Motor neuron (in vitro differentiated cells): Measurements from ENCODE around the gene PECR. TPM values are rescaled to one million over a fixed set of nuclear protein-coding genes. Genes with fewer than 3 reads are reported as not detected.
"Not testable (repeated sequence)": the region's sequence is repeated elsewhere in the genome, so short reads cannot be mapped to it uniquely, and the experiment has no call there.

Experiments
- ATAC-seq, 8 experiments: fragments of 200-7000 bp; cut with Tn5 transposase; replicated peaks in 6 of 8; 2 replicates each; pipeline ENCODE4 v1.8.0; 2021; ENCODE audit warnings: mild to moderate bottlenecking in 8 of 8, moderate library complexity in 8 of 8
- H3K27ac ChIP-seq, 2 donors: fragments of 250-450 bp; sonication (Bioruptor Pico); 2 replicates each; pipeline ENCODE4 v1.9.0; 2021; ENCODE audit warnings: antibody characterized with exemption in 2 of 2, mild to moderate bottlenecking in 2 of 2, moderate library complexity in 1 of 2
- H3K4me1 ChIP-seq, 2 donors: fragments of 250-450 bp; sonication (Bioruptor Pico); replicated peaks in 1 of 2; 2 replicates each; pipeline ENCODE4 v1.6.1; 2021; ENCODE audit warnings: antibody characterized with exemption in 2 of 2, mild to moderate bottlenecking in 2 of 2, moderate library complexity in 1 of 2
- H3K4me3 ChIP-seq, 5 donors: fragments of 250-450 bp; sonication (Bioruptor Pico); 2 replicates each; pipeline ENCODE4 v1.9.0; 2021; ENCODE audit warnings: antibody characterized with exemption in 5 of 5, mild to moderate bottlenecking in 5 of 5, moderate library complexity in 4 of 5
- WGBS, 10 experiments: fragments of 450-650 bp; shearing (Covaris generic); methylation state at CpG; one replicate each; pipeline ENCODE4 v1.0.0; 2022; 5-methylcytosine and 5-hydroxymethylcytosine counted together
- in situ Hi-C, 9 experiments: fragments of 400-800 bp; cut with MboI; loops; one replicate each; pipeline ENCODE4 v1.15.0; 2021; ENCODE audit warnings: low sequenced_read_pairs in 9 of 9, low pct_unique_long_range_greater_than_20kb in 2 of 9; ENCODE audit not compliant: unreplicated experiment in 9 of 9
- total RNA-seq, 8 experiments: library from RNA; unstranded; fragments of 300-600 nt; gene quantifications; 2 replicates each; pipeline versions ENCODE4 v1.2.3 to v1.2.4, GENCODE V29; 2022

PECR gene
- total RNA-seq, 8 experiments from 2014 or later = 4.0 to 28.6 (median 16.6) TPM

- no peak for ATAC-seq
- 48 to 100% (median 92%) methylated on average over 1 to 5 of the region's 8 CpGs; no CpG with 5 or more reads in 2 of the 10 experiments for WGBS, 10 experiments
- Histone ChIP-seq H3K4me3 (no peak overlapping the region), H3K4me1 (peaks cover 0 to 15% of the 10 kb centered on the region in 2 donors), H3K27ac (no peak overlapping the region)
- in situ Hi-C loops = no loop called here
Observed at GRCh38 chr2:216014006-216014405, 67.6 kb downstream of the PECR start.

GRCh38 chr2:216013080-216013909 is 68.3 kb downstream of the PECR start, which contains the start of gene MREG:
Gene MREG, minus strand, starts transcription at chr2:216013551. Its CDS starts 224 bp downstream, at chr2:216013327.
- Histone ChIP-seq H3K27ac (no peak within 1 kb of the TSS), H3K4me1 (peaks cover 0 to 15% of the 10 kb centered on the region in 2 donors), H3K4me3 (peak within 1 kb of the TSS; percentile 58 to 97 (median 62))
- ATAC-seq = peak; percentile 82 to 93 (median 90)
- 0% methylated on average over 1 to 18 of the region's 70 CpGs; no CpG with 5 or more reads in 3 of the 10 experiments for WGBS, 10 experiments
- in situ Hi-C loops = no loop called here

GRCh38 chr2:216012830-216013079 is 68.9 kb downstream of the PECR start:
- H3K4me1 ChIP-seq = peaks cover 0 to 15% of the 10 kb centered on the region in 2 donors
- peak overlapping the region; percentile 58 to 97 (median 62) for H3K4me3 ChIP-seq
- in situ Hi-C loops = no loop called here
- 0 to 15% (median 7%) methylated on average over 2 to 5 of the region's 6 CpGs; no CpG with 5 or more reads in 2 of the 10 experiments for WGBS, 10 experiments
- no peak for ATAC-seq
- no peak overlapping the region for H3K27ac ChIP-seq

- 3 to 43% (median 31%) methylated on average over 3 to 6 of the region's 6 CpGs for WGBS, 10 experiments
- no peak for ATAC-seq
- no peak overlapping the region for H3K27ac ChIP-seq
- H3K4me3 ChIP-seq = peak overlapping the region in 3 of 5 donors; percentile 58 to 97 (median 60)
- in situ Hi-C loops = no loop called here
- peaks cover 0 to 15% of the 10 kb centered on the region in 2 donors for H3K4me1 ChIP-seq
Observed at GRCh38 chr2:216012133-216012829, 69.3 kb downstream of the PECR start.

- 40 to 92% methylated on average over 1 to 2 of the region's 2 CpGs; no CpG with 5 or more reads in 8 of the 10 experiments for WGBS, 10 experiments
- H3K4me3 ChIP-seq, H3K27ac ChIP-seq, in situ Hi-C loops, ATAC-seq: not testable (repeated sequence)
- H3K4me1 ChIP-seq = peaks cover 0 to 15% of the 10 kb centered on the region in 2 donors
Observed at GRCh38 chr2:216009215-216009614, 72.4 kb downstream of the PECR start.

- H3K4me1 ChIP-seq = peaks cover 0 to 10% of the 10 kb centered on the region in 2 donors
- ATAC-seq = no peak
- 56 to 100% (median 75%) methylated on average over 1 to 3 of the region's 3 CpGs; no CpG with 5 or more reads in 2 of the 10 experiments for WGBS, 10 experiments
- in situ Hi-C loops = no loop called here
- no peak overlapping the region for H3K4me3 ChIP-seq
- no peak overlapping the region for H3K27ac ChIP-seq
Observed at GRCh38 chr2:216008387-216008786, 73.2 kb downstream of the PECR start.

- in situ Hi-C loops = no loop called here
- no peak for ATAC-seq
Observed at GRCh38 chr2:216006164-216006663, 75.4 kb downstream of the PECR start.

GRCh38 chr2:216004697-216005283 is 76.8 kb downstream of the PECR start:
- H3K27ac ChIP-seq = no peak overlapping the region
- ATAC-seq = no peak
- WGBS, 10 experiments = 86 to 100% (median 98%) methylated on average over 1 to 3 of the region's 3 CpGs
- no peak overlapping the region for H3K4me3 ChIP-seq
- in situ Hi-C loops = no loop called here
- H3K4me1 ChIP-seq = no peaks in the 10 kb centered on the region

More at GRCh38 chr2:216006164-216006663, 75.4 kb downstream of the PECR start:
- Histone ChIP-seq H3K27ac (no peak overlapping the region), H3K4me1 (no peaks in the 10 kb centered on the region), H3K4me3 (no peak overlapping the region)
- WGBS, 10 experiments = 25 to 76% (median 49%) methylated on average over 2 to 10 of the region's 10 CpGs

GRCh38 chr2:216003876-216004696 is 77.5 kb downstream of the PECR start:
- H3K4me3 ChIP-seq = no peak overlapping the region
- ATAC-seq = no peak
- in situ Hi-C loops = no loop called here
- H3K4me1 ChIP-seq = no peaks in the 10 kb centered on the region
- H3K27ac ChIP-seq = no peak overlapping the region
- 66 to 95% (median 93%) methylated on average over 2 to 6 of the region's 6 CpGs for WGBS, 10 experiments

GRCh38 chr2:216002693-216003092 is 78.9 kb downstream of the PECR start:
- ATAC-seq = no peak
- 54 to 100% (median 76%) methylated on average over 1 to 2 of the region's 2 CpGs for WGBS, 10 experiments
- H3K4me1 ChIP-seq = no peaks in the 10 kb centered on the region
- in situ Hi-C loops = no loop called here
- H3K4me3 ChIP-seq = no peak overlapping the region
- H3K27ac ChIP-seq = no peak overlapping the region

- Histone ChIP-seq H3K4me3 (no peak overlapping the region), H3K27ac (no peak overlapping the region), H3K4me1 (no peaks in the 10 kb centered on the region)
- WGBS, 10 experiments = 18 to 70% (median 50%) methylated on average over 1 to 3 of the region's 5 CpGs
- in situ Hi-C loops = no loop called here
- peak in 2 of 8 experiments; percentile 10 to 15 for ATAC-seq
Observed at GRCh38 chr2:216002101-216002678, 79.4 kb downstream of the PECR start.
